Measurements from ENCODE around the gene GPC5. TPM values are rescaled to one million over a fixed set of nuclear protein-coding genes. Genes with fewer than 3 reads are reported as not detected.
"Not testable (repeated sequence)": the region's sequence is repeated elsewhere in the genome, so short reads cannot be mapped to it uniquely, and the experiment has no call there.

Gene GPC5
- total RNA-seq, 2 experiments from 2014 or later: 2.4 TPM; not detected in 1

- no peaks in the 10 kb centered on the region for H3K36me3 ChIP-seq (ENCODE audit: insufficient read depth, low read length)
- no peak overlapping the region for H3K4me3 ChIP-seq (ENCODE audit: low read depth, low read length, poor library complexity, severe bottlenecking)
- no peaks in the 10 kb centered on the region for H3K79me2 ChIP-seq (ENCODE audit: insufficient read depth, low read depth, low read length)
- H3K4me2 ChIP-seq (ENCODE audit: low read length): no peak overlapping the region
- ChIA-PET CTCF (ENCODE audit: unreplicated experiment) (no interaction called here), POLR2A (interaction anchor here (0.8 to 1.5 kb wide), 4 partner anchors 10 to 105 kb away, joined by 3 to 4 read pairs (median 4); no protein-coding TSS in a partner anchor)
- intact Hi-C loops (cut with micrococcal nuclease; ENCODE audit: unreplicated experiment): no loop called here
- H3K27ac ChIP-seq (ENCODE audit: low read depth, low read length, poor library complexity, severe bottlenecking): no peak overlapping the region
- BruUV-seq (replicated peaks): no TSS peak
- TF ChIP-seq EZH2phosphoT487 (IDR thresholded peaks at IDR 0.05; ENCODE audit: borderline replicate concordance, low read depth, low read length): no peak
- TF ChIP-seq, protein P1, sequence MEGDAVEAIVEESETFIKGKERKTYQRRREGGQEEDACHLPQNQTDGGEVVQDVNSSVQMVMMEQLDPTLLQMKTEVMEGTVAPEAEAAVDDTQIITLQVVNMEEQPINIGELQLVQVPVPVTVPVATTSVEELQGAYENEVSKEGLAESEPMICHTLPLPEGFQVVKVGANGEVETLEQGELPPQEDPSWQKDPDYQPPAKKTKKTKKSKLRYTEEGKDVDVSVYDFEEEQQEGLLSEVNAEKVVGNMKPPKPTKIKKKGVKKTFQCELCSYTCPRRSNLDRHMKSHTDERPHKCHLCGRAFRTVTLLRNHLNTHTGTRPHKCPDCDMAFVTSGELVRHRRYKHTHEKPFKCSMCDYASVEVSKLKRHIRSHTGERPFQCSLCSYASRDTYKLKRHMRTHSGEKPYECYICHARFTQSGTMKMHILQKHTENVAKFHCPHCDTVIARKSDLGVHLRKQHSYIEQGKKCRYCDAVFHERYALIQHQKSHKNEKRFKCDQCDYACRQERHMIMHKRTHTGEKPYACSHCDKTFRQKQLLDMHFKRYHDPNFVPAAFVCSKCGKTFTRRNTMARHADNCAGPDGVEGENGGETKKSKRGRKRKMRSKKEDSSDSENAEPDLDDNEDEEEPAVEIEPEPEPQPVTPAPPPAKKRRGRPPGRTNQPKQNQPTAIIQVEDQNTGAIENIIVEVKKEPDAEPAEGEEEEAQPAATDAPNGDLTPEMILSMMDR (conservative IDR thresholded peaks at IDR 0.05; ENCODE audit: low read length): no peak
- H3K9me3 ChIP-seq (ENCODE audit: low read length): no peaks in the 10 kb centered on the region
- no peaks in the 10 kb centered on the region for H4K20me1 ChIP-seq (ENCODE audit: insufficient read depth, low read length)
- no peak for DNase-seq (ENCODE audit: low spot score)
- H2AFZ ChIP-seq (ENCODE audit: low read length): no peak overlapping the region
- 0 out of 2 replicates have a peak, but pooled peaks cover 5% of the 10 kb centered on the region for H3K9me2 ChIP-seq (ENCODE audit: insufficient read depth, low read length)
- no peaks in the 10 kb centered on the region for H3K4me1 ChIP-seq (ENCODE audit: insufficient read depth, low read length, poor library complexity, severe bottlenecking)
Observed at GRCh38 chr13:92480387-92480786, 1082.0 kb downstream of the GPC5 start.

DNA sequence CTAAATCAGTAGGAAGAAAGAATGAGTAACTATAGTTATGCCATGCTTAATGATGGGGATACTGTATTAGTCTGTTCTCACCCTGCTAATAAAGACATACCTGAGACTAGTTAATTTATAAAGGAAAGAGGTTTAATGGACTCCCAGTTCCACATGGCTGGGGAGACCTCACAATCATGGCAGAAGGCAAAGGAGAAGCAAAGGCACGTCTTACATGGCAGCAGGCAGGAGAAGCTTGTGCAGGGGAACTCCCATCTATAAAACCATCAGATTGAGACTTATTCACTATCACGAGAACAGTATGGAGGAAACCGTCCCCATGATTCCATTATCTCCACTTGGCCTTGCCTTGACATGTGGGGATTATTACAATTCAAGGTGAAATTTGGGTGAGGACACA lies 1084.4 kb downstream of the GPC5 start:
- DNase-seq (ENCODE audit: low spot score); H3K4me2 ChIP-seq (ENCODE audit: low read length); H3K4me3 ChIP-seq (ENCODE audit: low read depth, low read length, poor library complexity, severe bottlenecking); intact Hi-C loops (cut with micrococcal nuclease; ENCODE audit: unreplicated experiment); H4K20me1 ChIP-seq (ENCODE audit: insufficient read depth, low read length); H3K36me3 ChIP-seq (ENCODE audit: insufficient read depth, low read length); H3K79me2 ChIP-seq (ENCODE audit: insufficient read depth, low read depth, low read length); H3K9me2 ChIP-seq (ENCODE audit: insufficient read depth, low read length); H3K27ac ChIP-seq (ENCODE audit: low read depth, low read length, poor library complexity, severe bottlenecking); CTCF ChIA-PET (ENCODE audit: unreplicated experiment); H3K9me3 ChIP-seq (ENCODE audit: low read length); BruUV-seq (replicated peaks); H3K4me1 ChIP-seq (ENCODE audit: insufficient read depth, low read length, poor library complexity, severe bottlenecking); H2AFZ ChIP-seq (ENCODE audit: low read length): not testable (repeated sequence)
- POLR2A ChIA-PET: interaction anchor here (0.9 to 1.7 kb wide), 5 partner anchors 10 to 96 kb away, joined by 3 to 9 read pairs (median 3); no protein-coding TSS in a partner anchor

DNA sequence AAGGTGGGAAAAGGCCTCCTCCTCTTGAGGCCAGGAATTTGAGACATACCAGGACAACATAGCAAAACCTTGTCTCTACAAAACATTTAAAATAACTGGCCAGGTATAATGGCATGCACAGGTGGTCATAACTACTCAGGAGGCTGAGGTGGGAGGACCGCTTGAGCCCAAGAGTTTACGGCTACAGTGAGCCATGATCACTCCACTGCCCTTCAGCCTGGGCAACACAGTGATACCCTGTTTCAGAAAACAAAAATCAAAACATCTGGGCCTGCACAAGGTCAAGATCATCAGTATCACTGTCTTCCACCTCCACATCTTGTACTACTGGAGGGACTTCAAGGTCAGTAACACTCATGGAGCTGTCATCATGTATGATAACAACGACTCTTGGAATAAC lies 1085.5 kb downstream of the GPC5 start:
- POLR2A ChIA-PET: interaction anchor here (0.5 to 1.7 kb wide), 8 partner anchors 11 to 1279 kb away, joined by 3 to 9 read pairs (median 4); no protein-coding TSS in a partner anchor
- Histone ChIP-seq H3K4me1 (ENCODE audit: insufficient read depth, low read length, poor library complexity, severe bottlenecking) (no peaks in the 10 kb centered on the region), H3K9me3 (ENCODE audit: low read length) (no peaks in the 10 kb centered on the region), H3K9me2 (ENCODE audit: insufficient read depth, low read length) (no peaks in the 10 kb centered on the region), H3K4me2 (ENCODE audit: low read length) (no peak overlapping the region), H3K79me2 (ENCODE audit: insufficient read depth, low read depth, low read length) (no peaks in the 10 kb centered on the region), H3K4me3 (ENCODE audit: low read depth, low read length, poor library complexity, severe bottlenecking) (no peak overlapping the region), H2AFZ (ENCODE audit: low read length) (no peak overlapping the region), H4K20me1 (ENCODE audit: insufficient read depth, low read length) (no peaks in the 10 kb centered on the region), H3K27ac (ENCODE audit: low read depth, low read length, poor library complexity, severe bottlenecking) (no peak overlapping the region), H3K36me3 (ENCODE audit: insufficient read depth, low read length) (no peaks in the 10 kb centered on the region)
- intact Hi-C loops (cut with micrococcal nuclease; ENCODE audit: unreplicated experiment): no loop called here
- BruUV-seq (replicated peaks): no TSS peak
- no peak for TF ChIP-seq EZH2phosphoT487 (IDR thresholded peaks at IDR 0.05; ENCODE audit: borderline replicate concordance, low read depth, low read length)
- TF ChIP-seq, protein P1 (conservative IDR thresholded peaks at IDR 0.05; ENCODE audit: low read length): no peak
- DNase-seq (ENCODE audit: low spot score): no peak
- CTCF ChIA-PET (ENCODE audit: unreplicated experiment): no interaction called here

All from OCI-LY7 (cell line).